ENCODE measurements around the gene DCTPP1. TPM values are rescaled to one million over a fixed set of nuclear protein-coding genes. Genes with fewer than 3 reads are reported as not detected.

DCTPP1 gene
- total RNA-seq, 1 donor from 2014 or later: 26.4 TPM

DNA sequence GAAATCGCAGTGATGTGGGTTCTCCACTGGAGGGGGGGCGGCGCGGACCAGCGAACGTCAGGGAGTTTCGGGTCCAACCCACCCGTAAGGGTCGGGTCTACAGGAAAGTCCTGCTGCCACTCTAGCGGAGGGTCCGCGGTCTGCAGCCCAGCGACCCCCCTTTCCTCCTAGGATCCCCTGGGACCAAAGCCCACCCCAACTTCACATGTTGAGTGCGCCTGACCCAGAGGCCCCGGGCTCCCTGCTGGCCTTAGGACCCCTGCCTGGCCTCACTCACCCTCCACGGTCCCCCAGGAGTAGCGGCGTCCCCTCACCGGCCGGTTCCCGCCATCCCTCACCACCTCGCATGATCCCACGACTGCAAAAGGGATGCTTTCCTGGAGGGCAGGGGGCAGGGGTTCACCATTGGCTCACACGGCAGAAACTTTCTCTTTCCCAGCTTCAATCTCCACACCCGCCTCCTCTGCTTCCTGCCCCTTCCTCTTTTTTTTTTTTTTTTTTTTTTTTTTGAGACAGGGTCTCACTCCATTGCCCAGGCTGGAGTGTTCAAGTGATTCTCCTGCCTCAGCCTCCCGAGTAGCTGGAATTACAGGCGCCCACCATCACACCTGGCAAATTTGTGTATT is 50.6 kb downstream of the DCTPP1 start:
- Mint-ChIP-seq H3K4me3 (ENCODE audit: unreplicated experiment) (peak overlapping the region; percentile 98), H3K27ac (ENCODE audit: unreplicated experiment) (peak overlapping the region; percentile 12)
- DNase-seq (ENCODE audit: low spot score): no peak

DNA sequence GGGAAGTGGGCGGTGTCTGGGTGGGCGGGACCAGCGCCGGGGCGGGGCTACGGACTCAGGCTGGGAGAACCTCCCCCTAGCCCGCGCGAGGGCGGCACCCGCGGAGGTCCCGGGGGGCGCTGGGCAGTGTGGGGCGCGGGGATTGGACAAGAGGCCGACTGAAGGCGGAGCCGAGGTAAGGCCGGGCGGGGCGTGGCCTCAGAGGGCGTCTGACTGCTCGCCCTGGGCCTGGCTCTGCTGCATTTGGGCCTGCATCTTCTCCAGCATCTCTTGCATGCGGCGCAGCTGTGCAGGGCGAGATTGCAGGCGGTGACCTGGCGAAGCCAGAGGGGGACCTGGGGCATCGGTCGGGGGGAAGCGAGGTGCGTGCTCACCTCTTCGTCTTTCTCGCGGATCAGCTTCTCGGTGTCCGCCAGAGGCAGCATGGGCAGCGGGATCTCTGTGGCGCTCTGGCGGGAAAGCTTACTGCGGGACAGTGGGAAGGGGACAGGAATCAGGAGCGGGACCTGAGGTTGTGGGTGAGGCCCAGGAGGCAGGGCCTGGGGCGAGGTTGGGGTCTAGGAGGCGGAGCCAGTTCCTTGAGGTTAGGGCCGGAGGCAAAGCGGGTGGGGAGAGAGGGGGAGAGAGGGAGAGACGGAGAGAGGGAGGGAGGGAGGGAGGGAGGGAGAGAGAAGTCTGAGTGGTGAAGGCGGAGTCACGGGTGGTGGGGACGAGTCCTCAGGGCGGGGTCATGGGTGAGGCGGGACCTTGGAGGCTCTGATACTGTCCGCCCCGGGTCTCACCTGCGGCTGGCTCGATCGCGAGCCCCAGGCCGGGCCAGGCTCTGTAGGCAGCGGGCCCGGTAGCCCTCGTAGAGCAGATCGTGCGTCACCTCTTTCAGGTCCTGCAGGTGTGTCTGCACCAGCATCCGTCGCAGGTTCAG is 51.3 kb downstream of the DCTPP1 start:
- Mint-ChIP-seq H3K9me3 (ENCODE audit: low read depth) (no peaks in the 10 kb centered on the region), H3K36me3 (ENCODE audit: low read depth) (no peaks in the 10 kb centered on the region), H3K4me3 (ENCODE audit: unreplicated experiment) (peak overlapping the region; percentile 98), H3K27me3 (ENCODE audit: low read depth) (no peaks in the 10 kb centered on the region), H3K27ac (ENCODE audit: unreplicated experiment) (peak overlapping the region; percentile 100), H3K4me1 (ENCODE audit: low read depth) (peaks cover 23% of the 10 kb centered on the region)
- DNase-seq (ENCODE audit: low spot score): peak; percentile 100
- TF ChIP-seq, protein P1, sequence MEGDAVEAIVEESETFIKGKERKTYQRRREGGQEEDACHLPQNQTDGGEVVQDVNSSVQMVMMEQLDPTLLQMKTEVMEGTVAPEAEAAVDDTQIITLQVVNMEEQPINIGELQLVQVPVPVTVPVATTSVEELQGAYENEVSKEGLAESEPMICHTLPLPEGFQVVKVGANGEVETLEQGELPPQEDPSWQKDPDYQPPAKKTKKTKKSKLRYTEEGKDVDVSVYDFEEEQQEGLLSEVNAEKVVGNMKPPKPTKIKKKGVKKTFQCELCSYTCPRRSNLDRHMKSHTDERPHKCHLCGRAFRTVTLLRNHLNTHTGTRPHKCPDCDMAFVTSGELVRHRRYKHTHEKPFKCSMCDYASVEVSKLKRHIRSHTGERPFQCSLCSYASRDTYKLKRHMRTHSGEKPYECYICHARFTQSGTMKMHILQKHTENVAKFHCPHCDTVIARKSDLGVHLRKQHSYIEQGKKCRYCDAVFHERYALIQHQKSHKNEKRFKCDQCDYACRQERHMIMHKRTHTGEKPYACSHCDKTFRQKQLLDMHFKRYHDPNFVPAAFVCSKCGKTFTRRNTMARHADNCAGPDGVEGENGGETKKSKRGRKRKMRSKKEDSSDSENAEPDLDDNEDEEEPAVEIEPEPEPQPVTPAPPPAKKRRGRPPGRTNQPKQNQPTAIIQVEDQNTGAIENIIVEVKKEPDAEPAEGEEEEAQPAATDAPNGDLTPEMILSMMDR (IDR thresholded peaks at IDR 0.05): peak; percentile 66

More for the DNA sequence above, 50.6 kb downstream of the DCTPP1 start:
- Mint-ChIP-seq H3K27me3 (ENCODE audit: low read depth) (no peaks in the 10 kb centered on the region), H3K4me1 (ENCODE audit: low read depth) (peaks cover 23% of the 10 kb centered on the region), H3K9me3 (ENCODE audit: low read depth) (no peaks in the 10 kb centered on the region), H3K36me3 (ENCODE audit: low read depth) (no peaks in the 10 kb centered on the region)
- TF ChIP-seq, protein P1 (IDR thresholded peaks at IDR 0.05): no peak

DNA sequence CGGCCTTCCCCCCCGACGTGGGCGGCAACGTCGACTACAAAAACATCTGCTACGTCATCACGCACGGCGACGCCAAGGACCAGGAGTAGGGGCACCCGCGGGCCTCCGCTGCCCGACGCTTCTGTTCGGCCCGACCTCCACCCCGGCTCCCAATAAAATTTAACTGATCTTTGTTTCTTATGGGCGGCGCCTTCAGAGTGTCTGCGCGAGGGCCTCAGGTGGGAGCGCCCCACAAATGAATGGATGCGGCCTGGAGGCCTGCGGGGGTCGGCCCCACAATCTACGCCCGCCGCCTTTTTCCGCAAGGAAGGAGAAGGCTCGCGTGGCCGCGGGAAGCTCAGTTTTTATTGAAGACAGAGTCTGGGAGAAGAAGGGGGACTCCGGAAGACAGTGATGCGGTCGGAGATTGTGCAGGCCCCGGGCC is 52.0 kb downstream of the DCTPP1 start:
- Mint-ChIP-seq H3K27me3 (ENCODE audit: low read depth) (no peaks in the 10 kb centered on the region), H3K4me3 (ENCODE audit: unreplicated experiment) (peak overlapping the region; percentile 98), H3K4me1 (ENCODE audit: low read depth) (peaks cover 23% of the 10 kb centered on the region), H3K27ac (ENCODE audit: unreplicated experiment) (peak overlapping the region; percentile 100), H3K36me3 (ENCODE audit: low read depth) (no peaks in the 10 kb centered on the region), H3K9me3 (ENCODE audit: low read depth) (no peaks in the 10 kb centered on the region)
- TF ChIP-seq, protein P1 (IDR thresholded peaks at IDR 0.05): no peak
- DNase-seq (ENCODE audit: low spot score): no peak

DNA sequence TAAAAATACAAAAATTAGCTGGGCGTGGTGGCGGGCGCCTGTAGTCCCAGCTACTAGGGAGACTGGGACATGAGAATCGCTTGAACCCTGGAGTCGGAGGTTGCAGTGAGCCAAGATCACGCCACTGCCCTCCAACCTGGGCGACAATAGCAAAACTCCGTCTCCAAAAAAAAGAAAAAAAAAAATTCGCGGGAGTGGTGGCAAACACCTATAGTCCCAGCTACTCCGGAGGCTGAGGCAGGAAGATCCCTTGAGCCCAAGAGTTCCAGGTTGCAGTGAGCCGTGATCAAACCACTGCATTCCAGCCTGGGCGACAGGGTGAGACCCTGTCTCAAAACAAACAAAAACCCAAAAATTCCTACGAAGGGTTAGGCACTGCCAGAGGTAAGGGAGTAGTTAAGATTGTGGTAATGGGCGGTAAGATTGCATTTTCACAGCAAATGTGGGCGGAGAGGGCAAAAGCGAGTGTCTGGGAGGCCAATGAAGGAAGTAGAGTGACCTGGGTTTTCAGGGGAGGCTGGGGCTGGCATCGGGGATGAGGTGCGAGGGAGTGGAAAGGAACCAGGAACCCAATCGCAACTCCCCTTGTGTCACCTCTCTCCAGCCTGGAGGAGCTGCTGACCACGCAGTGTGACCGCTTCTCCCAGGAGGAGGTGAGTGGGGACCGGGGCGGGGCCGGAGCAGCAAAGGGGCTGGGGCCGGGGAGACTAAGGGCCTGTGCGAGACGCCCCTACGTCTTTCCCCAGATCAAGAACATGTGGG is 52.6 kb downstream of the DCTPP1 start:
- no peak for DNase-seq (ENCODE audit: low spot score)
- TF ChIP-seq, protein P1 (IDR thresholded peaks at IDR 0.05): no peak
- peak overlapping the region; percentile 100 for H3K27ac Mint-ChIP-seq (ENCODE audit: unreplicated experiment)
- H3K4me3 Mint-ChIP-seq (ENCODE audit: unreplicated experiment): peak overlapping the region; percentile 98
- no peaks in the 10 kb centered on the region for H3K9me3 Mint-ChIP-seq (ENCODE audit: low read depth)
- H3K36me3 Mint-ChIP-seq (ENCODE audit: low read depth): no peaks in the 10 kb centered on the region
- no peaks in the 10 kb centered on the region for H3K27me3 Mint-ChIP-seq (ENCODE audit: low read depth)
- peaks cover 23% of the 10 kb centered on the region for H3K4me1 Mint-ChIP-seq (ENCODE audit: low read depth)

DNA sequence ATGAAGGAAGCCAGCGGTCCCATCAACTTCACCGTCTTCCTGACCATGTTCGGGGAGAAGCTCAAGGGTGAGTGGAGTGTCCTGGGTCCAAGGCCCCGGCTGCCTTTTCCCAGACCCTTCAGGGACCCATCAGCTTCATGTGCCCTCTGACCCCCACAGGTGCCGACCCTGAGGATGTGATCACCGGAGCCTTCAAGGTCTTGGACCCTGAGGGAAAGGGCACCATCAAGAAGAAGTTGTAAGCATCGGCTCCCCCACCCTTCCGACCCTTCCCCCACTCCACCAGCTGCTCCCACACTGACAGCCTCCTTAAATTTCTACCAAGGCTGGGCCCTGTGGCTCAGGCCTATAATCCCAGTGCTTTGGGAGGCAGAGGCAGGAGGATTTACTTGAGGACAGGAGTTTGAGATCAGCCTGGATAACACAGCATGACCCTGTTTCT is 53.3 kb downstream of the DCTPP1 start:
- Mint-ChIP-seq H3K9me3 (ENCODE audit: low read depth) (no peaks in the 10 kb centered on the region), H3K27me3 (ENCODE audit: low read depth) (no peaks in the 10 kb centered on the region), H3K27ac (ENCODE audit: unreplicated experiment) (no peak overlapping the region), H3K4me1 (ENCODE audit: low read depth) (peaks cover 25% of the 10 kb centered on the region), H3K4me3 (ENCODE audit: unreplicated experiment) (no peak overlapping the region), H3K36me3 (ENCODE audit: low read depth) (no peaks in the 10 kb centered on the region)
- no peak for DNase-seq (ENCODE audit: low spot score)
- TF ChIP-seq, protein P1 (IDR thresholded peaks at IDR 0.05): no peak
